Chondrocyte (in vitro differentiated cells): Measurements from ENCODE around the gene SLC22A31. TPM values are rescaled to one million over a fixed set of nuclear protein-coding genes. Genes with fewer than 3 reads are reported as not detected.
"Not testable (repeated sequence)": the region's sequence is repeated elsewhere in the genome, so short reads cannot be mapped to it uniquely, and the experiment has no call there.

Experiments used
- DNase-seq: peaks from one replicate; pipeline ENCODE4 v3.0.0; 2021; ENCODE audit warnings: mixed read lengths, low spot score
- H3K27ac Mint-ChIP-seq: one replicate; pipeline ENCODE4 v1.8.0; 2021; ENCODE audit warnings: mild to moderate bottlenecking, moderate library complexity, mixed read lengths; ENCODE audit not compliant: unreplicated experiment
- H3K27me3 Mint-ChIP-seq: 2 replicates; pipeline ENCODE4 v1.8.0; 2021; ENCODE audit warnings: low read depth, mixed read lengths
- H3K36me3 Mint-ChIP-seq: 2 replicates; pipeline ENCODE4 v1.8.0; 2021; ENCODE audit warnings: low read depth, mixed read lengths
- H3K4me1 Mint-ChIP-seq: 2 replicates; pipeline ENCODE4 v1.8.0; 2021; ENCODE audit warnings: low read depth, mild to moderate bottlenecking, mixed read lengths
- H3K4me3 Mint-ChIP-seq: one replicate; pipeline ENCODE4 v1.8.0; 2021; ENCODE audit warnings: mild to moderate bottlenecking, moderate library complexity, mixed read lengths; ENCODE audit not compliant: unreplicated experiment
- H3K9me3 Mint-ChIP-seq: 2 replicates; pipeline ENCODE4 v1.8.0; 2021; ENCODE audit warnings: low read depth, mixed read lengths
- CTCF ChIP-seq: fragments of 200-600 bp; sonication (generic); IDR thresholded peaks from 2 replicates; pipeline ENCODE4 v1.5.0; 2021; ENCODE audit warnings: antibody characterized with exemption, mild to moderate bottlenecking, moderate library complexity
- total RNA-seq: library from RNA; stranded (reverse); gene quantifications from 3 replicates; pipeline ENCODE4 v1.2.1, GENCODE V29; 2021

SLC22A31 gene
- total RNA-seq, 1 donor from 2014 or later = 0.40 TPM

GRCh38 chr16:89190150-89190958, 10.0 kb downstream of the SLC22A31 start:
- Mint-ChIP-seq H3K36me3 (no peaks in the 10 kb centered on the region), H3K27ac (no peak overlapping the region), H3K4me3 (no peak overlapping the region), H3K4me1 (no peaks in the 10 kb centered on the region), H3K27me3 (no peaks in the 10 kb centered on the region), H3K9me3 (no peaks in the 10 kb centered on the region)
- TF ChIP-seq CTCF = no peak
- DNase-seq = no peak

GRCh38 chr16:89189358-89190025, 10.8 kb downstream of the SLC22A31 start:
- no peak overlapping the region for H3K4me3 Mint-ChIP-seq
- no peak for TF ChIP-seq CTCF
- no peaks in the 10 kb centered on the region for H3K36me3 Mint-ChIP-seq
- DNase-seq = no peak
- no peak overlapping the region for H3K27ac Mint-ChIP-seq
- H3K4me1 Mint-ChIP-seq = no peaks in the 10 kb centered on the region
- no peaks in the 10 kb centered on the region for H3K27me3 Mint-ChIP-seq
- H3K9me3 Mint-ChIP-seq = no peaks in the 10 kb centered on the region

- not testable (repeated sequence) for H3K36me3 Mint-ChIP-seq, DNase-seq, H3K27me3 Mint-ChIP-seq, H3K4me1 Mint-ChIP-seq, H3K27ac Mint-ChIP-seq, H3K9me3 Mint-ChIP-seq, H3K4me3 Mint-ChIP-seq
Observed at GRCh38 chr16:89188471-89189357, 11.6 kb downstream of the SLC22A31 start.

GRCh38 chr16:89187770-89188392, 12.5 kb downstream of the SLC22A31 start:
- Mint-ChIP-seq H3K4me1 (no peaks in the 10 kb centered on the region), H3K36me3 (no peaks in the 10 kb centered on the region), H3K27ac (peak overlapping the region; percentile 29), H3K27me3 (peaks cover 2% of the 10 kb centered on the region), H3K4me3 (no peak overlapping the region), H3K9me3 (no peaks in the 10 kb centered on the region)
- no peak for TF ChIP-seq CTCF
- DNase-seq = no peak

- TF ChIP-seq CTCF = no peak
- Mint-ChIP-seq H3K27me3 (peaks cover 5% of the 10 kb centered on the region), H3K9me3 (no peaks in the 10 kb centered on the region), H3K27ac (peak overlapping the region; percentile 29), H3K4me1 (no peaks in the 10 kb centered on the region), H3K36me3 (no peaks in the 10 kb centered on the region), H3K4me3 (no peak overlapping the region)
- no peak for DNase-seq
Observed at GRCh38 chr16:89187032-89187769, 13.1 kb downstream of the SLC22A31 start.

GRCh38 chr16:89186593-89187031, 13.7 kb downstream of the SLC22A31 start:
- not testable (repeated sequence) for H3K27me3 Mint-ChIP-seq, H3K27ac Mint-ChIP-seq, DNase-seq, H3K9me3 Mint-ChIP-seq, H3K4me3 Mint-ChIP-seq, H3K4me1 Mint-ChIP-seq, H3K36me3 Mint-ChIP-seq

GRCh38 chr16:89185887-89186592, 14.3 kb downstream of the SLC22A31 start:
- H3K9me3 Mint-ChIP-seq, H3K27me3 Mint-ChIP-seq, H3K27ac Mint-ChIP-seq, DNase-seq, H3K4me1 Mint-ChIP-seq, H3K4me3 Mint-ChIP-seq, H3K36me3 Mint-ChIP-seq: not testable (repeated sequence)
